GM12892 (cell line): ENCODE data around the gene PODXL.

Experiments
- POLR2A ChIP-seq: IDR thresholded peaks from 2 replicates; pipeline ENCODE4 v1.6.1; 2011; ENCODE audit warnings: low read depth, low read length, control low read depth
- POLR2AphosphoS5 ChIP-seq: IDR thresholded peaks from 2 replicates; pipeline ENCODE4 v1.6.1; 2011; ENCODE audit warnings: low read depth, low read length, control low read depth
- TAF1 ChIP-seq: IDR thresholded peaks from 2 replicates; pipeline ENCODE4 v1.6.1; 2011; ENCODE audit warnings: low read depth, mild to moderate bottlenecking, control low read depth, low read length, borderline replicate concordance

DNA sequence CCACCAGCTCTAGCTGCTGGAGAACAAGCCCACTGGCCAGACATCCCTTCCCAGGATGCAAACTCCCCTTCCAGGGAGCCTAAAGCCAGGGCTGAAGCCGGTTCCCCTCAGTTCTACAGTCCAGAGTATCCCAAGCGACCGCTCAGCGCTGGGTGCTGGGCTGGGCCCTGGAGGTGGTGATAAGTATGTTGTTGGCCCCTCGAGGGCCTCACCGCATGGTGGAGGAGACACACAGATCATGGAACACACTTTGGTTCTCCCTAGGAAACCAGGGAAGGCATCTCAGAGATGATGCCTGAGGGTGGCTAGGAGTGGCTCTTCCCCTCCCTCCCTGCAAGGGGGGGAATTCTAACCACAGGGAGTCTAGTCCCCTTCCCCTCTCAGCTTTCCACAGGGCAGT, 4.4 kb downstream of the PODXL start:
- no peak for TF ChIP-seq TAF1
- TF ChIP-seq POLR2A = no peak
- TF ChIP-seq POLR2AphosphoS5 = no peak
